ENCODE results near the gene ZNF615.
"Not testable (repeated sequence)": the region's sequence is repeated elsewhere in the genome, so short reads cannot be mapped to it uniquely, and the experiment has no call there.

The ZNF615 gene

GRCh38 chr19:52007806-52008557, at the start of gene ZNF615:
Gene ZNF615, minus strand, starts transcription at chr19:52008211. Its CDS starts 4,500 bp downstream, at chr19:52003711.
- DNase-seq, result peak; percentile 95

GRCh38 chr19:52056480-52056879, 48.5 kb upstream of the ZNF615 start:
- not testable (repeated sequence) for DNase-seq

GRCh38 chr19:52051736-52052135, 43.7 kb upstream of the ZNF615 start:
- not testable (repeated sequence) for DNase-seq

GRCh38 chr19:52048555-52049501, 40.8 kb upstream of the ZNF615 start, which contains the start of gene ZNF432:
Gene ZNF432, minus strand, starts transcription at chr19:52048838. Its CDS starts 1,970 bp downstream, at chr19:52046868.
- peak; percentile 93 for DNase-seq

GRCh38 chr19:52039169-52039568, 31.2 kb upstream of the ZNF615 start:
- no peak for DNase-seq

- no peak for DNase-seq
Observed at GRCh38 chr19:52034051-52034728, 26.2 kb upstream of the ZNF615 start.

- DNase-seq, result peak; percentile 76
Observed at GRCh38 chr19:52028780-52029123, 20.7 kb upstream of the ZNF615 start.

GRCh38 chr19:52028027-52028779, 20.2 kb upstream of the ZNF615 start, which contains the start of gene ZNF614:
Gene ZNF614, minus strand, starts transcription at chr19:52028379. Its CDS starts 2,634 bp downstream, at chr19:52025745.
- DNase-seq, result peak; percentile 99

GRCh38 chr19:52026255-52026990, 18.4 kb upstream of the ZNF615 start:
- DNase-seq, result not testable (repeated sequence)

GRCh38 chr19:52024478-52024877, 16.5 kb upstream of the ZNF615 start:
- DNase-seq, result not testable (repeated sequence)

GRCh38 chr19:52022193-52022592, 14.2 kb upstream of the ZNF615 start:
- no peak for DNase-seq

- no peak for DNase-seq
Observed at GRCh38 chr19:52020506-52020905, 12.5 kb upstream of the ZNF615 start.

- no peak for DNase-seq
Observed at GRCh38 chr19:52010674-52011073, 2.7 kb upstream of the ZNF615 start.

GRCh38 chr19:52007451-52007805, 583 bp downstream of the ZNF615 start:
- DNase-seq, result peak; percentile 16

- DNase-seq, result no peak
Observed at GRCh38 chr19:51994048-51994644, 13.9 kb downstream of the ZNF615 start.

GRCh38 chr19:51993422-51993821, 14.6 kb downstream of the ZNF615 start:
- no peak for DNase-seq

GRCh38 chr19:51986309-51987291, 21.4 kb downstream of the ZNF615 start, which contains the start of gene ZNF350:
Gene ZNF350, minus strand, starts transcription at chr19:51986840. Its CDS starts 12,480 bp downstream, at chr19:51974360.
- peak; percentile 69 for DNase-seq

GRCh38 chr19:51983361-51983760, 24.6 kb downstream of the ZNF615 start:
- DNase-seq, result no peak

GRCh38 chr19:51980926-51981325, 27.1 kb downstream of the ZNF615 start:
- DNase-seq, result not testable (repeated sequence)
